HG03565 (cell line): ENCODE measurements around the gene PKP4.

Source experiments
- ATAC-seq: cut with Tn5 transposase; IDR thresholded peaks from one replicate; pipeline ENCODE4 v1.9.1; 2021; ENCODE audit warnings: mild to moderate bottlenecking, moderate library complexity; ENCODE audit not compliant: unreplicated experiment

The PKP4 gene

GRCh38 chr2:158730621-158731140, 273.9 kb downstream of the PKP4 start:
- ATAC-seq, result no peak

GRCh38 chr2:158731386-158731785, 274.6 kb downstream of the PKP4 start:
- ATAC-seq, result no peak
